OCI-LY7 (cell line): ENCODE data around the gene EDEM2. TPM values are rescaled to one million over a fixed set of nuclear protein-coding genes. Genes with fewer than 3 reads are reported as not detected.
"Not testable (repeated sequence)": the region's sequence is repeated elsewhere in the genome, so short reads cannot be mapped to it uniquely, and the experiment has no call there.

Experiments
- BruUV-seq: library from RNA; stranded (reverse); fragments of 400-500 nt; replicated peaks from 2 replicates; lab custom pipeline; 2021; lab: Mats Ljungman, UMichigan
- CTCF ChIA-PET: fragments of 300-600 bp; sonication (Branson Sonifier 250); formaldehyde crosslinking; loops from one replicate; lab custom pipeline; 2022; ENCODE audit warnings: antibody characterized with exemption; ENCODE audit not compliant: unreplicated experiment; lab: Charles Lee
- POLR2A ChIA-PET: fragments of 300-600 bp; sonication (Branson Sonifier 250); formaldehyde crosslinking; loops from one replicate; lab custom pipeline; 2022; ENCODE audit warnings: antibody characterized with exemption; lab: Charles Lee
- DNase-seq: peaks from one replicate; pipeline ENCODE4 v3.0.0-alpha.2; 2015; ENCODE audit warnings: low spot score
- H2AFZ ChIP-seq: fragments of 200-600 bp; sonication (generic), shearing (Covaris generic); 2 replicates; pipeline ENCODE4 v1.6.1; 2014; ENCODE audit warnings: mild to moderate bottlenecking, antibody characterized with exemption, low read length, moderate library complexity
- H3K27ac ChIP-seq: fragments of 200-600 bp; sonication (generic); 2 replicates; pipeline ENCODE4 v1.5.1; 2014; ENCODE audit warnings: mixed run types, low read depth, mild to moderate bottlenecking, moderate library complexity, low read length, inconsistent platforms; ENCODE audit not compliant: poor library complexity, severe bottlenecking
- H3K36me3 ChIP-seq: fragments of 200-600 bp; sonication (generic); 2 replicates; pipeline ENCODE4 v1.6.1; 2014; ENCODE audit warnings: mild to moderate bottlenecking, antibody characterized with exemption, low read length, moderate library complexity, mixed read lengths; ENCODE audit not compliant: insufficient read depth
- H3K4me1 ChIP-seq: fragments of 200-600 bp; sonication (generic); 2 replicates; pipeline ENCODE4 v1.5.1; 2014; ENCODE audit warnings: mild to moderate bottlenecking, low read length; ENCODE audit not compliant: insufficient read depth, poor library complexity, severe bottlenecking
- H3K4me2 ChIP-seq: fragments of 200-600 bp; sonication (generic); 2 replicates; pipeline ENCODE4 v1.6.1; 2014; ENCODE audit warnings: mild to moderate bottlenecking, low read length
- H3K4me3 ChIP-seq: fragments of 200-600 bp; sonication (generic); 2 replicates; pipeline ENCODE4 v1.5.1; 2014; ENCODE audit warnings: mild to moderate bottlenecking, low read depth, low read length; ENCODE audit not compliant: poor library complexity, severe bottlenecking
- H3K79me2 ChIP-seq: fragments of 200-600 bp; sonication (generic); 2 replicates; pipeline ENCODE4 v1.6.1; 2016; ENCODE audit warnings: low read depth, mild to moderate bottlenecking, low read length, moderate library complexity, mixed read lengths; ENCODE audit not compliant: insufficient read depth
- H3K9me2 ChIP-seq: fragments of 200-600 bp; sonication (generic); 2 replicates; pipeline ENCODE4 v1.6.1; 2016; ENCODE audit warnings: mild to moderate bottlenecking, low read length, mixed read lengths; ENCODE audit not compliant: insufficient read depth
- H3K9me3 ChIP-seq: fragments of 200-600 bp; sonication (generic); 2 replicates; pipeline ENCODE4 v1.6.1; 2014; ENCODE audit warnings: mild to moderate bottlenecking, mixed run types, low read length, mixed read lengths
- H4K20me1 ChIP-seq: fragments of 200-600 bp; sonication (generic); 2 replicates; pipeline ENCODE4 v1.6.1; 2014; ENCODE audit warnings: mild to moderate bottlenecking, antibody characterized with exemption, low read length, moderate library complexity, mixed read lengths; ENCODE audit not compliant: insufficient read depth
- CTCF ChIP-seq: fragments of 200-600 bp; sonication (generic); conservative IDR thresholded peaks from 2 replicates; pipeline ENCODE4 v1.5.1; 2014; ENCODE audit warnings: mild to moderate bottlenecking, antibody characterized with exemption, low read length, moderate library complexity, mixed read lengths
- EZH2phosphoT487 ChIP-seq: fragments of 200-600 bp; sonication (generic); IDR thresholded peaks from 2 replicates; pipeline ENCODE4 v1.6.1; 2018; ENCODE audit warnings: low read depth, borderline replicate concordance, mild to moderate bottlenecking, mixed run types, antibody characterized with exemption, low read length, moderate library complexity, mixed read lengths
- intact Hi-C: fragments of 100-400 bp; cut with micrococcal nuclease; formaldehyde crosslinking; loops from one replicate; pipeline ENCODE4 v1.10.0; 2022; ENCODE audit not compliant: unreplicated experiment
- total RNA-seq, 2 experiments: library from RNA; depleted of rRNA in 1 of 2; stranded (reverse); fragments of >200 nt in 1 of 2; shearing (Covaris generic) in 1 of 2; gene quantifications; 2 replicates each; pipeline ENCODE4 v1.2.3, GENCODE V29; 2014 to 2022

EDEM2 gene
- total RNA-seq, 2 experiments from 2014 or later, result 19.1 to 23.0 TPM

- TF ChIP-seq CTCF, result no peak
- H3K79me2 ChIP-seq, result peaks cover 60% of the 10 kb centered on the region
- ChIA-PET CTCF (no interaction called here), POLR2A (interaction anchor here (1.0 kb wide), 1 partner anchor 60 kb away, joined by 3 read pairs; the partner anchor contains the start of gene EDEM2)
- H3K27ac ChIP-seq, result no peak overlapping the region
- no peaks in the 10 kb centered on the region for H3K9me3 ChIP-seq
- no peak overlapping the region for H2AFZ ChIP-seq
- H4K20me1 ChIP-seq, result peaks cover 9% of the 10 kb centered on the region; the same call in 1 of the 2 replicates
- DNase-seq, result no peak
- intact Hi-C loops, result no loop called here
- H3K36me3 ChIP-seq, result peaks cover 26% of the 10 kb centered on the region
- BruUV-seq, result no TSS peak
- H3K4me1 ChIP-seq, result peaks cover 11% of the 10 kb centered on the region
- no peaks in the 10 kb centered on the region for H3K9me2 ChIP-seq
- no peak overlapping the region for H3K4me2 ChIP-seq
- H3K4me3 ChIP-seq, result no peak overlapping the region
These were observed 59.8 kb downstream of the EDEM2 start for GRCh38 chr20:35087355-35087754.

GRCh38 chr20:35085477-35086225 lies 61.5 kb downstream of the EDEM2 start:
- ChIA-PET POLR2A (interaction anchor here (0.7 kb wide), 2 partner anchors 19 to 260 kb away, joined by 4 to 6 read pairs; no protein-coding TSS in a partner anchor), CTCF (no interaction called here)
- Histone ChIP-seq H3K4me3 (no peak overlapping the region), H3K27ac (no peak overlapping the region), H3K79me2 (peaks cover 56% of the 10 kb centered on the region), H2AFZ (no peak overlapping the region), H3K9me2 (no peaks in the 10 kb centered on the region), H4K20me1 (no peaks in the 10 kb centered on the region), H3K9me3 (no peaks in the 10 kb centered on the region), H3K36me3 (peaks cover 26% of the 10 kb centered on the region), H3K4me1 (peaks cover under 1% of the 10 kb centered on the region), H3K4me2 (no peak overlapping the region)
- DNase-seq, result no peak
- intact Hi-C loops, result no loop called here
- TSS peak; percentile 29 for BruUV-seq
- TF ChIP-seq CTCF (no peak), EZH2phosphoT487 (no peak)

- no peak for TF ChIP-seq EZH2phosphoT487
- TF ChIP-seq CTCF, result no peak
- POLR2A ChIA-PET, result interaction anchor here (0.7 kb wide), 2 partner anchors 19 to 259 kb away, joined by 4 to 6 read pairs; no protein-coding TSS in a partner anchor
- Histone ChIP-seq H3K9me2 (no peaks in the 10 kb centered on the region), H3K27ac (no peak overlapping the region), H3K4me2 (no peak overlapping the region), H3K9me3 (no peaks in the 10 kb centered on the region), H4K20me1 (no peaks in the 10 kb centered on the region), H2AFZ (no peak overlapping the region), H3K79me2 (peaks cover 57% of the 10 kb centered on the region; the same call in 1 of the 2 replicates), H3K4me3 (no peak overlapping the region), H3K4me1 (no peaks in the 10 kb centered on the region), H3K36me3 (peaks cover 24% of the 10 kb centered on the region)
- CTCF ChIA-PET, result no interaction called here
- no TSS peak for BruUV-seq
- no peak for DNase-seq
- intact Hi-C loops, result no loop called here
These were observed 62.1 kb downstream of the EDEM2 start for GRCh38 chr20:35084998-35085397.

- H3K9me2 ChIP-seq, H2AFZ ChIP-seq, intact Hi-C loops, H3K4me3 ChIP-seq, H3K4me2 ChIP-seq, CTCF ChIA-PET, H4K20me1 ChIP-seq, BruUV-seq, H3K9me3 ChIP-seq, DNase-seq, H3K27ac ChIP-seq, H3K4me1 ChIP-seq: not testable (repeated sequence)
- POLR2A ChIA-PET, result interaction anchor here (0.7 kb wide), 1 partner anchor 40 kb away, joined by 5 read pairs; no protein-coding TSS in a partner anchor
- peaks cover 19% of the 10 kb centered on the region for H3K36me3 ChIP-seq
- H3K79me2 ChIP-seq, result peaks cover 53% of the 10 kb centered on the region; the same call in 1 of the 2 replicates
These were observed 66.8 kb downstream of the EDEM2 start for GRCh38 chr20:35080348-35080642.
